ENCODE data around the gene PATL2. TPM values are rescaled to one million over a fixed set of nuclear protein-coding genes. Genes with fewer than 3 reads are reported as not detected.
"Not testable (repeated sequence)": the region's sequence is repeated elsewhere in the genome, so short reads cannot be mapped to it uniquely, and the experiment has no call there.

Gene PATL2
- total RNA-seq, 5 donors from 2014 or later (not counting 1 experiment from before 2014, with no cell fraction given) = 43.5 to 69.7 (median 48.5) TPM

- H3K36me3 ChIP-seq (ENCODE audit: control insufficient read depth in 2 of 2, extremely low read depth in 1 of 2, insufficient read depth in 1 of 2, low read length in 1 of 2) = peaks cover 2 to 51% of the 10 kb centered on the region in 2 donors
- POLR2A ChIA-PET = no interaction called here
- H3K9me3 ChIP-seq = no peaks in the 10 kb centered on the region
- WGBS (ENCODE audit: insufficient coverage) = no CpG with 5 or more reads among the region's 1 CpG
- Mint-ChIP-seq H3K4me1 (peaks cover 60 to 66% (median 64%) of the 10 kb centered on the region in 3 donors), H3K9me3 (peaks cover 4 to 8% (median 6%) of the 10 kb centered on the region in 3 donors), H3K4me3 (no peak overlapping the region), H3K27me3 (no peaks in the 10 kb centered on the region), H3K36me3 (peaks cover 66% of the 10 kb centered on the region), H3K27ac (peak overlapping the region; percentile 34 to 50)
- H3K4me3 ChIP-seq (ENCODE audit: control insufficient read depth in 1 of 2, extremely low read depth in 1 of 2, low read length in 1 of 2) = no peak overlapping the region
- H3K27ac ChIP-seq (ENCODE audit: low read length) = no peak overlapping the region
- no peaks in the 10 kb centered on the region for H3K27me3 ChIP-seq (replicated peaks in 1 of 2; ENCODE audit: control insufficient read depth in 2 of 2, extremely low read depth in 1 of 2, insufficient read depth in 2 of 2, low read length in 1 of 2)
- ATAC-seq (replicated peaks in 1 of 4) = no peak
- no peak for DNase-seq
- peaks cover 3 to 10% of the 10 kb centered on the region in 2 experiments for H3K4me1 ChIP-seq (ENCODE audit: control insufficient read depth in 1 of 2, extremely low read depth in 1 of 2, insufficient read depth in 2 of 2, low read length in 2 of 2)
- CTCF ChIA-PET = no interaction called here
These were observed 64.1 kb downstream of the PATL2 start for GRCh38 chr15:44647036-44647435.

- peaks cover 4 to 8% (median 6%) of the 10 kb centered on the region in 3 donors for H3K9me3 Mint-ChIP-seq
- ChIA-PET CTCF (no interaction called here), POLR2A (no interaction called here)
- Histone ChIP-seq H3K4me3 (ENCODE audit: control insufficient read depth in 1 of 2, extremely low read depth in 1 of 2, low read length in 1 of 2) (no peak overlapping the region), H3K36me3 (ENCODE audit: control insufficient read depth in 2 of 2, extremely low read depth in 1 of 2, insufficient read depth in 1 of 2, low read length in 1 of 2) (peaks cover 2 to 48% of the 10 kb centered on the region in 2 donors), H3K27ac (ENCODE audit: low read length) (no peak overlapping the region), H3K27me3 (replicated peaks in 1 of 2; ENCODE audit: control insufficient read depth in 2 of 2, extremely low read depth in 1 of 2, insufficient read depth in 2 of 2, low read length in 1 of 2) (no peaks in the 10 kb centered on the region), H3K9me3 (no peaks in the 10 kb centered on the region), H3K4me1 (ENCODE audit: control insufficient read depth in 1 of 2, extremely low read depth in 1 of 2, insufficient read depth in 2 of 2, low read length in 2 of 2) (peaks cover 3 to 10% of the 10 kb centered on the region in 2 experiments)
- no peaks in the 10 kb centered on the region for H3K27me3 Mint-ChIP-seq
- no peak for ATAC-seq (replicated peaks in 1 of 4)
- peak overlapping the region in 1 of 2 donors; percentile 14 for H3K27ac Mint-ChIP-seq
- H3K4me1 Mint-ChIP-seq = peaks cover 60 to 63% (median 61%) of the 10 kb centered on the region in 3 donors
- peak overlapping the region in 1 of 3 donors; percentile 1 for H3K4me3 Mint-ChIP-seq
- peaks cover 64% of the 10 kb centered on the region for H3K36me3 Mint-ChIP-seq
- DNase-seq = no peak
- WGBS (ENCODE audit: insufficient coverage) = 100% methylated on average over 2 of the region's 2 CpGs
These were observed 64.7 kb downstream of the PATL2 start for GRCh38 chr15:44646460-44646859.

GRCh38 chr15:44641651-44642050 is 69.5 kb downstream of the PATL2 start:
- peaks cover 39 to 42% (median 41%) of the 10 kb centered on the region in 3 donors for H3K4me1 Mint-ChIP-seq
- Histone ChIP-seq H3K9me3 (no peaks in the 10 kb centered on the region), H3K36me3 (ENCODE audit: control insufficient read depth in 2 of 2, extremely low read depth in 1 of 2, insufficient read depth in 1 of 2, low read length in 1 of 2) (peaks cover 4 to 28% of the 10 kb centered on the region in 2 donors), H3K4me3 (ENCODE audit: control insufficient read depth in 1 of 2, extremely low read depth in 1 of 2, low read length in 1 of 2) (no peak overlapping the region), H3K27me3 (replicated peaks in 1 of 2; ENCODE audit: control insufficient read depth in 2 of 2, extremely low read depth in 1 of 2, insufficient read depth in 2 of 2, low read length in 1 of 2) (no peaks in the 10 kb centered on the region), H3K4me1 (ENCODE audit: control insufficient read depth in 1 of 2, extremely low read depth in 1 of 2, insufficient read depth in 2 of 2, low read length in 2 of 2) (peaks cover 0 to 3% of the 10 kb centered on the region in 2 experiments), H3K27ac (ENCODE audit: low read length) (no peak overlapping the region)
- peaks cover 45% of the 10 kb centered on the region for H3K36me3 Mint-ChIP-seq
- CTCF ChIA-PET = interaction anchor here (0.5 to 0.6 kb wide), 2 partner anchors 56 to 394 kb away, joined by 3 read pairs; no protein-coding TSS in a partner anchor
- H3K4me3 Mint-ChIP-seq = no peak overlapping the region
- POLR2A ChIA-PET = no interaction called here
- H3K27me3 Mint-ChIP-seq = no peaks in the 10 kb centered on the region
- WGBS (ENCODE audit: insufficient coverage) = 83% methylated on average over 1 of the region's 4 CpGs
- H3K9me3 Mint-ChIP-seq = peaks cover 3 to 7% (median 6%) of the 10 kb centered on the region in 3 donors
- peak overlapping the region in 1 of 2 donors; percentile 69 for H3K27ac Mint-ChIP-seq
- ATAC-seq (replicated peaks in 1 of 4) (no peak), DNase-seq (no peak)

GRCh38 chr15:44636976-44637375 is 74.1 kb downstream of the PATL2 start:
- H3K4me1 Mint-ChIP-seq = peaks cover 8 to 17% (median 13%) of the 10 kb centered on the region in 3 donors
- H3K36me3 ChIP-seq (ENCODE audit: control insufficient read depth in 2 of 2, extremely low read depth in 1 of 2, insufficient read depth in 1 of 2, low read length in 1 of 2) = peaks cover 12 to 50% of the 10 kb centered on the region in 2 donors
- no peak overlapping the region for H3K4me3 Mint-ChIP-seq
- peaks cover 29% of the 10 kb centered on the region for H3K36me3 Mint-ChIP-seq
- no peaks in the 10 kb centered on the region for H3K27me3 Mint-ChIP-seq
- H3K9me3 Mint-ChIP-seq = no peaks in the 10 kb centered on the region
- no peaks in the 10 kb centered on the region for H3K4me1 ChIP-seq (ENCODE audit: control insufficient read depth in 1 of 2, extremely low read depth in 1 of 2, insufficient read depth in 2 of 2, low read length in 2 of 2)
- ChIA-PET POLR2A (no interaction called here), CTCF (no interaction called here)
- ATAC-seq (replicated peaks in 1 of 4) = no peak
- H3K27ac Mint-ChIP-seq = no peak overlapping the region
- DNase-seq = no peak
- H3K9me3 ChIP-seq = no peaks in the 10 kb centered on the region
- H3K27ac ChIP-seq (ENCODE audit: low read length) = no peak overlapping the region
- H3K4me3 ChIP-seq (ENCODE audit: control insufficient read depth in 1 of 2, extremely low read depth in 1 of 2, low read length in 1 of 2) = no peak overlapping the region
- no peaks in the 10 kb centered on the region for H3K27me3 ChIP-seq (replicated peaks in 1 of 2; ENCODE audit: control insufficient read depth in 2 of 2, extremely low read depth in 1 of 2, insufficient read depth in 2 of 2, low read length in 1 of 2)
- no CpG with 5 or more reads among the region's 1 CpG for WGBS (ENCODE audit: insufficient coverage)

GRCh38 chr15:44633603-44634002 is 77.5 kb downstream of the PATL2 start:
- peak overlapping the region; percentile 83 to 84 for H3K27ac Mint-ChIP-seq
- Histone ChIP-seq H3K4me3 (ENCODE audit: control insufficient read depth in 1 of 2, extremely low read depth in 1 of 2, low read length in 1 of 2) (no peak overlapping the region), H3K36me3 (ENCODE audit: control insufficient read depth in 2 of 2, extremely low read depth in 1 of 2, insufficient read depth in 1 of 2, low read length in 1 of 2) (peaks cover 14 to 56% of the 10 kb centered on the region in 2 donors), H3K27ac (ENCODE audit: low read length) (no peak overlapping the region), H3K27me3 (replicated peaks in 1 of 2; ENCODE audit: control insufficient read depth in 2 of 2, extremely low read depth in 1 of 2, insufficient read depth in 2 of 2, low read length in 1 of 2) (no peaks in the 10 kb centered on the region), H3K4me1 (ENCODE audit: control insufficient read depth in 1 of 2, extremely low read depth in 1 of 2, insufficient read depth in 2 of 2, low read length in 2 of 2) (no peaks in the 10 kb centered on the region), H3K9me3 (no peaks in the 10 kb centered on the region)
- DNase-seq (no peak), ATAC-seq (replicated peaks in 1 of 4) (no peak)
- peaks cover 0 to 13% (median 10%) of the 10 kb centered on the region in 3 donors for H3K4me1 Mint-ChIP-seq
- ChIA-PET CTCF (interaction anchor here in 1 of 2 donors (0.6 to 0.8 kb wide), 3 partner anchors 19 to 126 kb away, joined by 4 to 5 read pairs (median 4); no protein-coding TSS in a partner anchor), POLR2A (no interaction called here)
- no peaks in the 10 kb centered on the region for H3K27me3 Mint-ChIP-seq
- no peaks in the 10 kb centered on the region for H3K9me3 Mint-ChIP-seq
- no CpG with 5 or more reads among the region's 5 CpGs for WGBS (ENCODE audit: insufficient coverage)
- peak overlapping the region in 1 of 3 donors; percentile 34 for H3K4me3 Mint-ChIP-seq
- H3K36me3 Mint-ChIP-seq = peaks cover 37% of the 10 kb centered on the region

GRCh38 chr15:44625286-44625685 is 85.8 kb downstream of the PATL2 start:
- POLR2A ChIA-PET = interaction anchor here in 1 of 2 donors (0.7 kb wide), 1 partner anchor 13 kb away, joined by 6 read pairs; no protein-coding TSS in a partner anchor
- not testable (repeated sequence) for DNase-seq; H3K27me3 Mint-ChIP-seq; H3K27me3 ChIP-seq (replicated peaks in 1 of 2; ENCODE audit: control insufficient read depth in 2 of 2, extremely low read depth in 1 of 2, insufficient read depth in 2 of 2, low read length in 1 of 2); H3K4me3 Mint-ChIP-seq; H3K4me3 ChIP-seq (ENCODE audit: control insufficient read depth in 1 of 2, extremely low read depth in 1 of 2, low read length in 1 of 2); ATAC-seq (replicated peaks in 1 of 4); H3K9me3 Mint-ChIP-seq; H3K4me1 Mint-ChIP-seq; H3K27ac ChIP-seq (ENCODE audit: low read length); H3K4me1 ChIP-seq (ENCODE audit: control insufficient read depth in 1 of 2, extremely low read depth in 1 of 2, insufficient read depth in 2 of 2, low read length in 2 of 2); H3K9me3 ChIP-seq
- peak overlapping the region in 1 of 2 donors; percentile 55 for H3K27ac Mint-ChIP-seq
- CTCF ChIA-PET = interaction anchor here in 1 of 2 donors (0.6 kb wide), 1 partner anchor 29 kb away, joined by 6 read pairs; no protein-coding TSS in a partner anchor
- WGBS (ENCODE audit: insufficient coverage) = no CpG with 5 or more reads among the region's 2 CpGs
- H3K36me3 Mint-ChIP-seq = peaks cover 60% of the 10 kb centered on the region
- peaks cover 9 to 63% of the 10 kb centered on the region in 2 donors for H3K36me3 ChIP-seq (ENCODE audit: control insufficient read depth in 2 of 2, extremely low read depth in 1 of 2, insufficient read depth in 1 of 2, low read length in 1 of 2)

All from T-cell (primary cell).